GM21526 (cell line): ENCODE data around the gene USB1.

Experiments used
- ATAC-seq: cut with Tn5 transposase; IDR thresholded peaks from one replicate; pipeline ENCODE4 v1.9.1; 2021; ENCODE audit warnings: moderate library complexity; ENCODE audit not compliant: unreplicated experiment, low FRiP score

Gene USB1

GRCh38 chr16:58030136-58030840, 29.1 kb downstream of the USB1 start:
- no peak for ATAC-seq

DNA sequence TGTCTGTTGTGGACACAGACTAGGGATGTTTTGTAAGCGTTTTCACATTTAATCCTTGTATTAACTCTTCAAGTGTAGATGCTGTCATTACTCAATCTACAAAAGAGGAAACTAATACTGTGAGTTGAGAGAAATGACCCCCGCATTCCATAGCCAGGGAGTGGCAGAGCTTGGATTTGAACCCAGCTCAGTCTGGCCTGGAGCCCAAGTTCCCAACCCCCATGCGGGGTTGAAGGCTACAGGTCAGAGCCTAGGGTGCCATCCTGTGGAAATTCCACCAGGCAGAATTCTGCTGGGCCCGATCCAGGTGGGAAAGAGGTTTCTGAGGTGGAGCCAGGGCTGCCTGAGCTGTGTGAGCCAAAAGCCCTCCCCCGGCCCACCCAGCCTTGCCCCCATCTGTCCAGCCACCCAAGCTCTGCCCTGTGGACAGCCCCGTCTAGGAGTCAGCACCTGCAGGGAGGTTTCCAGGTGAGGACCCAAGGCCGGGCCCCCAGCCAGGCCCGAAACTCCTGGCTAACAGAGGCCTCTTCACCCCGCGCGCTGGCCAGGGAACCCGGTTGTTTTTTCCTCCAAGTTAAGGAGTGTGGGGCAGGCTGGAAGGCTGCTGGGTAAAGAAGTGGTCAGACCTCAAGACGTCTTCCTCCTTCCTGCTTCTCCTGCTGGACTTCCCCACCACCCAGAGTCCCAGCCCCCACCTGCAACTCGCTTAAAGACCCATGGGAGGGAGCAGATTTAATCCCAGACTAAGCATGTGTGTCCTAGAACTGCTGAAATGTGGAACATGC, 30.0 kb downstream of the USB1 start:
- ATAC-seq, result no peak

- no peak for ATAC-seq
Observed at GRCh38 chr16:58032710-58033293, 31.6 kb downstream of the USB1 start.

GRCh38 chr16:58034128-58034685, 33.0 kb downstream of the USB1 start:
- no peak for ATAC-seq

DNA sequence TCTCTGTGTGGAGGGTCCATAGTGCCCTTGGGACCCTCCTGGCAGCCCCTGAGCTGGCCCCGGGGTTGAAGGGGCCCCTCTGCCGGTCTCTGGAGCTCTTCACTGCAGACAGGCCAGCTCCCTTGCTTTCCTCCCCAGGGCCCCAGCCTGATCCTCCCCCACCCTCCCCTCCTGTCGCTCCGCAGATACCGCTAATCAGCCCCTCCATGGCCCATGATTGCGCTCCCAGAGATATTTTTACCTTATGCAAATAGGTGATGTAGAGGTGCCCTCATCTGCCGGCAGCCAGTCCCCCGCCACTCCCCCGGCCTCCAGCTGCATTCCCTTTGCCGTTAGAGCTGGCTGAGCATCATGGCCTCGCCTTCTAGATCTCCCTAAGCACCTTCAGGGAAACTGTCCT, 33.6 kb downstream of the USB1 start:
- no peak for ATAC-seq

DNA sequence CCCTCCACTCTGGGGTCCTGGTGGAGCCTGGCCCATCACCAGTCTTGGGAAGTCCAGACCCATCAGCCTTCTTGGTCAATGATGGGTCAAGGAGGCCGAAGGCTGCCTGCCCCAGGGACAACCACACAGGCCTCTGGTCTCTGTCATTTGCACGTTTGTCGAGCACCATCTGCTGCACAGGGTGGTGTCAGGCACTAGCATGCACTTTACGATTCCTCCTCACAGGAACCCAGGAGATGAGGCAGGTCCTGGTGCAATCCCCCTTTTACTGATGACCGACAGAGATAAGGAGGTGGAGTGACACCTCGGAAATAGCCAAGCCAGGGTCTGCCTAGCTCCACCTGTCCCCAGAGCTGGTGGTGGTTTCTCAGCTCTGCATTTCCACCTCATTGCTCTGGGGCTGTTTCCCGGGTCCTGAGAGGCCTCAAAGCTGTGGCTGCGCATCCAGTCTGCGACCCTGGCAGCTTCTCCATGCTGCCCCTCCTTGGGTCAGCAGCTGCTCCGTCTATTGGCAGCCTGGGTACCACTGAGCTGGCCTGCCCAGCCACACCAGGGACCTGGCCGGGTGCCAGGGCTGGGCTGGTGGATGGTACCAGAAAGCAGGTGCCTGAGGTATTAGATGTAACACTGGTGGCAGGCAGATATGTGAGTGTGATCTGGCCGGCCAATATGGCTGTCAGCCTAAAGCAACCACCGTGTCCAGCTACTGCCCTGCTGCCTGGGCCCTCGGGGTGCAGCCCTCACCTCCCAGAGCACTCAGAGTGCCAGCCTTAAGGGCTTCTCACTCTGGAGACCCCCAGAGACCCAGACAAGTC, 34.4 kb downstream of the USB1 start:
- no peak for ATAC-seq

DNA sequence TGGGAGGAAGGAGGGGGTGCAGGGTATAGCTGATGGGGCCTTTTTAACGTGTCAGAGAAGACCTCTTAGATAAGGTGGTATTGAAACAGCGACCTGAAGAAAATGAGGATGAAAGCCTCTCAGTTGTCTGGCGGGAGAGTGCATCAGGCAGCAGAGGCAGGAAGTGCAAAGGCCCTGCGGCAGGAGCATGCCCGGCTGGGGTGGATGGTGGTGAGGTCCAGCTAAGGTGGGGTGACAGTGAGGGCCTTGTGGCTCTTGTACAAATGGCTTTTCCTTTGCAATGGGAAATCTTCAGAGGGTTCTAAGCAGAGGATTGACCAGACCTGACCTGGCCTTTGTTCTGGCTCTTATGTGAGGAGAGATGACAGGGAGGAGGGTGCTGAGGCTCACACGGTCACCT, 35.7 kb downstream of the USB1 start:
- ATAC-seq, result no peak

DNA sequence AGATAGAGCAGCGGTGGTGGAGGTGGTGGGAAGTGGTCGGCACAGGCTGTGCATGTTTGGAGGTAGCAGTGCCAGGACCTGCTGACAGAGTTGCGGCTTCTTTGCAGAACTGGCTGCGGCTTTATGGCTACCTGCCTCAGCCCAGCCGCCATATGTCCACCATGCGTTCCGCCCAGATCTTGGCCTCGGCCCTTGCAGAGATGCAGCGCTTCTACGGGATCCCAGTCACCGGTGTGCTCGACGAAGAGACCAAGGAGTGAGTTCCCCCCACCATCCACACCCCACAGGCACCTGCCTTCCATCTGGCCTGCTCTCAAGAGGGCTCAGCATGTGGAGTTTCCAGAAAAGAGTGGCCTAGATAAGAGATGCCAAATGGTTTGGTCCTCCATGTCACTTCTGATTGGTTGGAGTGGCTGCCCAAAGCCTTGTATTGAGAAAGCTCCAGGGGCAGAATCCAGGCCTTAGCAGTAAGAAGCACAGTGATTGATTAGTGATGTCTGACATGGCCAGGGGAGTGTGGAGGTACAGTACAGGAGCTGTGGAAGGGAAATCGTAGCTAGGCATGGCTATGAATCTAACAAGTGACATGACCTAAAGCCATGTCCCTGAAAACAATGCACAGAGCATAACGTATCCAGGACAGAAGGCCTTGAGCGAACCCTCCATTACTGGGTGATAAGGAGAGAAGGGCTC, 36.3 kb downstream of the USB1 start:
- ATAC-seq, result no peak

DNA sequence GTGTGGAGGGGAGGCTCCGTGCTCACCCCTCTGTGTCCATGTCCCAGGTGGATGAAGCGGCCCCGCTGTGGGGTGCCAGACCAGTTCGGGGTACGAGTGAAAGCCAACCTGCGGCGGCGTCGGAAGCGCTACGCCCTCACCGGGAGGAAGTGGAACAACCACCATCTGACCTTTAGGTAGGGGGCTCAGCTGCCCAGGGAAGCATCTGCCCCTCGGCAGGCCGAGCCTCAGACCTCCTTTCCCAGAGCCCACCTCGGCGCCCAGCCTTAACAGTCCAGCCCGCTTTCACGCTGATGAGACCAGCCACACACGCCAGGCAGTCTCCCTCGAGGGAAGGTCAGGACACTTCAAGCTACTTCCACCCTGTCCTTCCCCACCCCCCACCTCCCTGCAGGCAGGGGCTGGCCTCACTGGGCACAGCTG, 37.0 kb downstream of the USB1 start:
- ATAC-seq, result no peak

DNA sequence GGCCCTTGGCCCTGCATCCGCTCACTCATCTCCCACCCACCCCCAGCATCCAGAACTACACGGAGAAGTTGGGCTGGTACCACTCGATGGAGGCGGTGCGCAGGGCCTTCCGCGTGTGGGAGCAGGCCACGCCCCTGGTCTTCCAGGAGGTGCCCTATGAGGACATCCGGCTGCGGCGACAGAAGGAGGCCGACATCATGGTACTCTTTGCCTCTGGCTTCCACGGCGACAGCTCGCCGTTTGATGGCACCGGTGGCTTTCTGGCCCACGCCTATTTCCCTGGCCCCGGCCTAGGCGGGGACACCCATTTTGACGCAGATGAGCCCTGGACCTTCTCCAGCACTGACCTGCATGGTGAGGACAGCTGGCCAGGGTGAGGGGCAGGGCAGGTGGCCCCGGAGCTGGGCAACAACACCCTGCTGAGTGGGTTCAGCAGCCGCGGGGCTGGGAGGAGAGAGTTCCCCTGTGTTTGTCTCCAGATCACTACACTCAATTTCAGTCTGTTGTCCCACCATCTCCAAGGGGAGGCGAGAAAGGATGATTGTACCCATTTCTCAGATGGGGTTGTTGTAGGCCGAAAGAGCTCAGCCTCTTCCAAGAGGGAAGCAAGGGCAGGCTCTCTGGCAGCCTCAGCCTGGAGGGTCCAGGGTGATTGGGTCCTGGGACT, 38.8 kb downstream of the USB1 start:
- ATAC-seq, result no peak

DNA sequence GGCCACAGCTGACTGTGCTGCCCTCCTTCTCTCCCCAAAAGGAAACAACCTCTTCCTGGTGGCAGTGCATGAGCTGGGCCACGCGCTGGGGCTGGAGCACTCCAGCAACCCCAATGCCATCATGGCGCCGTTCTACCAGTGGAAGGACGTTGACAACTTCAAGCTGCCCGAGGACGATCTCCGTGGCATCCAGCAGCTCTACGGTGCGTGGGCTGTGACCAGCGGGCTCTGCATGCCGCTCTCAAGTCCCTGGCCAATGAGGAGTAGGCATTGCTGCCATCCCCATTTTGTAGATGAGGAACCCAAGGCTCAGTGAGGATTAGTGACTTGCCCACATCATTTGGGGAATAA, 39.3 kb downstream of the USB1 start:
- no peak for ATAC-seq

DNA sequence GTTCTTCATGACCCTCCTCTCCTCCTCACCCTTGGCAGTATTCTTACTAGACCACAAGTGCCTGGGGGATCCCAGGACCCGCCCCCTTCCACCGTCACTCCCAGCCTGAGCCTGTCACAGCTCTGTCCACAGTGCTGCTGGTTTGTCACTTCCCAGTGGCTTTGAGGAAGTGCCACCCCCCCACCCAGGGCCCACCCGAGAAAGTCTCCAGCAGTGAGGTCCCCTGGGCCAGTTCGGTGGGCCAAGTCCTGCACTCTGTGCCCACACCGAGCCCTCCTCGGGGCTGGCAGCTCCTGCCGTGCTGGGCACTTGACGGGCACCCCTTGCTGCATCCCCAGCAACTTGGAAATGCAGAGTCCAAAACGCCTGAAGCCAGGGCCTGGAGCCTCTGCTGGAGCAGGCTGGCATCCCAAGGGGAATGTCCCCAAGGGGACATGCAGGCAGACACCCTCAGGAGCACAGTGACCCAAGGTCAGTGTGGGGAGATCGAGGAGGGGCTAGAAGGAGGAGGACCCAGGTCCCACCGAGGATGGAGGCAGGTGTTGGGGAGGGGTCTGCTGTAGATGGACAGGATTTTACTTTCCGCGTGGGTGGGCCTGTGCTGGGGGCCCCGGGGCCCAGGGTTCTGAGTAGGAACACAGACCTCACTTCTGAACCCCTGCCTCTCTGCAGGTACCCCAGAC, 39.9 kb downstream of the USB1 start:
- no peak for ATAC-seq

- ATAC-seq, result no peak
Observed at GRCh38 chr16:58041628-58041955, 40.4 kb downstream of the USB1 start.

DNA sequence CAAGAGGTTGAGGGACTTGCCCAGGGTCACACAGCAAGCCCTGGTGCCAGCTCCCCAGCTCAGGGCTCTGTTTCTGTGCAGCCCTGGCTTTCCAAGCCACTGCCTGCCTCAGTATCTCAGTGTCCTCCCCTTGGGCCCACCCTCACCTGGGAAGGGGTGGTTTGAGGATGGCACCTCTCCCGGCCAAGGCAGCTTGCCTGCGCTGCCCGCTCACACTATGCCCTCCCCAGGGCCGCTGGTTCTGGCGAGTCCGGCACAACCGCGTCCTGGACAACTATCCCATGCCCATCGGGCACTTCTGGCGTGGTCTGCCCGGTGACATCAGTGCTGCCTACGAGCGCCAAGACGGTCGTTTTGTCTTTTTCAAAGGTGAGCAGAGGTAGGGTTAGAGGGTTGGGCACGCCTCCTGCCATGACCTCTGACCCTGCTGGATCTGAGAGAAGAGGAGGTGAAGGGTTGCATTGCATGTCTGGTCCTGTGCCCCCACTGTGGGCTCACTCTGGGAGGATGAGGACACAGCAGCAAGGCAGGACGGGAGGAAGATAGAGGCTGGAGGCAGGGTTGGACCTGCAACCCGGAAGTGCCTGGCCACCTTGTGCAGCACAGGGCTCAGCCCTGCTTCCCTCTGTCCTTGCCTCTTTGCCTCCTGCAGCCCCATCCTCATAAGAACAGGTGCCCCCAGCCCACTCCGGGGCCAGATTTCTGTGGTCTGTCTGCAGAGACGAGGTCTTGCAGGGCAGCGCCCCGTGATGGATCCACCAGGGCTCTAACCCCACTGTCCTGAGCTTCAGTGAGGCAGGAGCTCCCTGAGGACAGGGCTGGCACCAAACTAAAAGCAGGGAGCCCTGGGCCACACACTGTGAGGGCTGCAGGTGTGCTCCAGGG, 41.0 kb downstream of the USB1 start:
- no peak for ATAC-seq

GRCh38 chr16:58042886-58043515, 41.8 kb downstream of the USB1 start:
- no peak for ATAC-seq

DNA sequence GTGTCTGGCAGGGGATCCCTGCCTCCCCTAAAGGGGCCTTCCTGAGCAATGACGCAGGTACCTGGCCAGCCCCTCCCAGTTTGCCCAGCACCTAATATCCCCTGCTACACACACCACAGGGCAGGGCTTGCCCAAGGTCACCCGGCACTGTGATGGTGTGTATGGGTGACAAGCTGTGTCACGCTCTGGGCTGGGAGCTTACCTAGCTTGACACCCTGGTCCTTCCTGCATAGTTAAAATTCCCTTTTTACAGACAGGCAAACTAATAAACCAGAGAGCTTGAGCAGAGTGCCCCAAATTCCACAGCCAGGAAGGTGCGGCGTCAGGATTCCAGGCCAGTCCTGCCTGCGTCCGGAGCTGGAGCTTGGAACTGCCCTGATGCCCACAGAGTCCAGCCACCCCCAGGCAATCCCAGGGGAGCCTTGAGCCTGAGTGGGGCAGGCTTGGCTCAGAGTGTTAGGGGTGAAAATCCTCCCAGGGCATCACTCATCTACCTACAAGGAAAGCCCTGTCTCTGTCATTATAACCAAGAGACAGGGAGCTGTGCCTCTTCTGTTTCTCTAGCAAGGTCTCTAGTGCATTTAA, 42.5 kb downstream of the USB1 start:
- no peak for ATAC-seq

DNA sequence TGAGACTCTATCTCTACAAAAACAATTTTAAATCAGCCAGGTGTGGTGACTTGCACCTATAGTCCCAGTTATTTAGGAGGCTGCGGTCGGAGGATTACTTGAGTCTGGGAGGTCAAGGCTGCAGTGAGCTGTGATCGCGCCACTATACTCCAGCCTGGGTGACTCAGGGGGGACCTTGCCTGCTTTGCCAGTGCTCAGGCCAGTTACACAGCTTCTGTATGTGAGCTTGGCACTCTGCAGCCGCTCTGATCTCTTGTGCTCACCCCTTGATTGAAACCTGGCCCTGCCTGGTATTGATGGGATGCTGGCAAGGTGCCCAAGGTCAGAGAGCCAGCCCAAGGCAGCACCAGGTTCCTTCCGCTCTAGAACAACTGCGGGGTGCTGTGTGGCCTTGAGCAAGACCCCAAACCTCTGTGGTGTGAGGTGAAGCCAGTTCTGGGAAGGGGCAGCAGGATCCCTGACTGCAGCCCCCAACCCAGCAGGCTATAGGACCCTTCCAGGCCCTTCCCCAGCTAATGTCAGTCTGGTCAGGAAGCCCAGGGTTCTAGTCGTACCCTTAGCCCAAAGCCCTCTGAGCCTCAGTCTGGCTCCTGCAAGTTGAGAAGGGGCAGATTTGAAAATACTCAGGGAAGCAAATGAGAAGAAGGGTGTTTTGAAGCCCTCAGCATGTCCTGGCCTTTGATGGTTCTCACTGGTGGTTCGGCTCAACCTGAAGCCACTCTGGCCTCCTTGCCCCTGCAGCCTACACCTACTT, 43.2 kb downstream of the USB1 start:
- no peak for ATAC-seq
